HG03439 (cell line): Measurements from ENCODE around the gene CLPSL1.

Source experiments
- ATAC-seq: cut with Tn5 transposase; IDR thresholded peaks from one replicate; pipeline ENCODE4 v1.9.1; 2021; ENCODE audit warnings: mild to moderate bottlenecking, moderate library complexity; ENCODE audit not compliant: unreplicated experiment

Gene CLPSL1

DNA sequence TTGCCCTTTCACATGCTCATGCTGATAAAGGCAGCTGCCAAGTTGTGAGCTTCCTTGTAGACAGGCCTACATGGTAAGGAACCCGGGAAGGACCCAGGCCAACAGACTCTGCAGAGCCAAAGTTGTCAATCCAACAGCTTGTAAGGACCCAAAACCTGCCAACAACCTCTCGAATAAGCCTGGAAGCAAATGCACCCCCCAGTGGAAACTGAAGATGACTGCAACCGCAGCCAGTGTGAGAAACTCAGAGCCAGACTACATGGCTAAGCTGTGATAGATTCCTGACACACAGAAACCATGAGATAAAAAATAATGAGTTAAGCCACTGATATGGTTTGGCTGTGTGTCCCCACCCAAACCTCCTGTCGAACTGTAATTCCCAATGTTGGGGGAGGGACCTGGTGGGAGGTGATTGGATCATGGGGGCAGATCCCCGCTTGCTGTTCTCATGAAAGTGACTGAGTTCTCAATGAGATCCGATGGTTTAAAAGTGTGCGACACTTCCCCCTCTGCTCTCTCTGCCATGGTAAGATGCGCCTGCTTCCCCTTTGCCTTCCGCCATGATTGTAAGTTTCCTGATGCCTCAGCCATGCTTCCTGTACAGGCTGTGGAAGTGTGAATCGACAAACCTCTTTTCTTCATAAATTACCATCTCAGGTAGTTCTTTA, 23.2 kb upstream of the CLPSL1 start:
- no peak for ATAC-seq

DNA sequence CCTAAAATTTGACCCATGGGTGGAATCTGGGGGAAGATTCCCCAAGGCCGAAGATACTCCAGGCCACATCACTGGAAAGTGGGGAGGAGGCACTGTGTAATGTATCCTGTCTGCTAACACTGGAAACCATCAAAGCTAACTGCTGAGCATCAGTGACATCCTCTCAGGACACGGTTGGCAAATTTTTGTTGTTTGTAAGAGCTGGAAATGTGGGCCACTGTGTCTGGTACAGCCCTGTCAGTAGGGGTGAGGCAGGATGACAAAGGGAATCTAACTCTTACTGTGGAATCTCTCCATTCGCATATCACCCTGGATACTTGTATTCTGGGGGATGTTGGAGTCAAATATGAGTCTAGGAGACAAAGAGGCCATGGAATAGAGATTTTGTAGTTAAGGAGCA, 21.4 kb upstream of the CLPSL1 start:
- ATAC-seq: no peak

DNA sequence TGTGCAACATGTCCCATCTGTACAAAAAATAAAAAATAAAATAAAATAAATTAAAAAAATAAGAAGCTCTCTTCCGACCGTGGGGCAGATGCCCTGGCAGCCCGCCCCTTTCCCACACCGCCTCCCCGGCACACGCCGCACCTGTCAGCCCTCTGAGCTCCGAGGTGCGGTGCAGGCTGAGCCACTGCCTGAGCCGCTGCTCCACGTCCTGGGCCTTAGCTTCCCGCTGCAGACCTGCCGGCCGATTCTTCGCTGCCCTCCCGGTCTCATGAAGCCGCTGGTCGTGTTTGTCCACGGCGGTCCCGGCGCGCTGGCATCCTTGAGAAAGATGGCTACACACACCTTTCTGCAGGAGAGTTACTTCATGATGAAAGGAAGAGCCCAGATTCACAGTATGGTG, 15.1 kb upstream of the CLPSL1 start:
- no peak for ATAC-seq

DNA sequence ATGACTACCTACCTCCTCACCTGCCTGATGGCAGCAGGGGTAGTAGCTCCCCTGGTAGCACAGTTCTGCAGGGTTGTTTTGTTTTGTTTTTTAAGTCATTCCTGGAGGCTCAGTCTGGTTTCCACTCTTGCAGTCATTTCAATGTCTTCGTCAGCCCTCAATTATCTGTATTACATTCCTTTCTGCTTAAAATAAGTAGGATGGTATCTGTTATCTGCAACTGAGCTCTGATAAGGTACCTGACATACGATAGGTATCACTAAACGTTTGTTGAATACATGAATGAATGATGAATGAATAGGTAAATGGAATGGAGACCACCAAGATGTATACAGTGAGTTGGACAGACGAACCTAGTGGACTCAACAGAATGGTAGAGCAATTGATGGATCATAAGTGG, 11.6 kb upstream of the CLPSL1 start:
- ATAC-seq: no peak

DNA sequence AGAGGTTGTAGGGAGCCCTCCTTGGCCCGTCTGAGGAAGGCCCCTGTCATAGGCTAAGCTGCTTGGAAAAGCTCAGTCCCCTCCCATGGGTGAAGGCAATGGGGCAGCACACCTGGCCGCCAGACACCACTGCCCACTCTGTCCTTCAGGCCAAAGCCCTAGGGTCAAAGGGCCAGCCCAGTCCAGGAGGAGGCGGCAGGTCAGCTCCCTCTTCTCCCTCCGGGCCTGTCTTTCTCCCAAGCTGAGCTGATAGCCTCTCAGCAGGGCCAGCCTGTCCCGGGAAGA, 9.5 kb upstream of the CLPSL1 start:
- no peak for ATAC-seq

DNA sequence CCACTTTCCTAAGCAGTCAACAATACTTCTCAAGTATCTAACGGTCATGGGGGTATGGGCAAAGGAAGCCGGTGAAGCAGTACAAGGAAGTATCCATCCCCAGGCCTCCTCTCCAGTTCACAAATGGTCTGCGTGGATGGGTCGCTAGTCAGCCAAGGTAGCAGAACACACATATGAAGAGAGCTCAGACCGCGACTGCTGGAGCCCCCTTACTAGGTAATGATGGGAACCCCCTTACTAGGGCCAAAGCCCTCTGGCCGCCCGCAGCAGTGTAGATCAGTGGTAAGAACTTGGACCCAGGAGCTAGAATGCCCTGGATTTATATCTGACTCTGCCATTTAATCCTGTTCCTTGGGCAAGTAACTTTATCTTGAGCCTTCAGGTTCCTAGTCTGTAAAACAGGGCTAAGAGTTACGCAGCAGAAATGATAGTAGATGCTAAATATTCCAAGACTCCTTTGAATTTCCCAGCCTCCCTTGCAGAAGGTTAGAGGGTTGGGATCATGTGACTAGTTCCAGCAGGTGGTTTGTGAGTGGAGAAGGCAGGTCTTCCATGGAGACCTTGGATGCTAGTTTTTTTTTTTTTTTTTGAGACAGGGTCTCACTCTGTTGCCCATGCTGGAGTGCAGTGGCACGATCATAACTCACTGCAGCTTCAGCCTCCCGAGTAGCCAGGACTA, 6.6 kb upstream of the CLPSL1 start:
- ATAC-seq: no peak

DNA sequence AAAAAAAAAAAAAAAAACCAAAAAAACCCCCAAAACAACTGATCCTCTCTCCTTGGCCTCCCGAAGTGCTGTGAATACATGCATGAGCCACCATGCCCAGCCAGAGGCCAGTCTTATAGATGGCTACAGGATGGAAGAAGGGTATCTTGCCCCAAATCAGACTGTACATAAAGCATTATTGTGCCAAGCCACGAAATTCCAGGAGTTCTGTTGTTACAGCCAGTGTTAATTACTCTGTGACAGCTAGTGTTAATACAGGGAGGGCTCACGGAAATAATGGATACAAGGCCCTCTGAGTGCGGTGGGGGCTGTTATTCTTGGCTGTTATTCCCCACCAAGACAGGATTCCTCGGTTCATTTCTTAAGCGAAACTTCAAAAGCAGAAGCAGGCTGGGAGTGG, 5.8 kb upstream of the CLPSL1 start:
- no peak for ATAC-seq

DNA sequence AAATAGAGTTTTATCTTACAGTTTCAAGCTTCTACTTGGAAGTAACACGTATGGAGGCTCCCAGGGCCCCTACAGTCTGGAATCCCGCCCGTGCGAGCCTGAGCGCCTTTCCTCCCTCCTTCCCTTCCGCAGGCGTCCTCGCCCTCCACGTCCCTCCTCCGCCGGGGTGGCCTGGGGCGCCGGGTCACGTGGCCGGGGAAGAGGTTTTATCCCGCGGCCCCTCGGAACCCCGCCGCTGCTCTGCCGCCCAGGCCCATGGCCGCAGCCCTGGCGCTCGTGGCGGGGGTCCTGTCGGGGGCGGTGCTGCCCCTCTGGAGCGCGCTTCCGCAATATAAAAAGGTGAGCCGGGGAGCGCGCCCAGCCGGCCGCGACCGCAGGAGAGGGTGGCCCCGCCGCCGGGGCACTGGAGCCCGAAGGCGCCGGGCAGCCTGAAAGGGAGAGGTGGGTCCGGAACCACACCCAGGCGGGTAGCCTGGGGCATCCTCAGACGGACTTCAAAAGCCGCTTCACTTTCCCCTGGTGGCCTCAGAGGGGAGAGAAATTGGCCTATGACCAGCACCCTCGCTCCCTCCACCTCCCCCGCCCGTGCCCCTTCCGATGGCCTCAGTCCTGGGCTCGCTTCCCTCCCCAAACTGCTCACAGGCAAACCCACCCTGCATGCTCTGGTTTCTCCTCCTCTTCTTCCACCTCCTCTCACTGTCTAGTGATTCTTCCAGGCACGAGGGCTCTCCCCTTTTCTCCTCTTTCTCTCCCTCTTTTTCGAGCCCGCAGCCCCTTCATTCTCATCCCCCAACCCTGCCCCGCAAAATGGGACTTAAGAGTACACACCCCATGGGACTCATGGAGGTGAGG, 4.2 kb upstream of the CLPSL1 start, which contains the start of gene CLPSL2:
Gene CLPSL2, plus strand, starts transcription at position 235 of the 852 bp plus-strand sequence. Its CDS starts 21 bp downstream, at position 256.
- ATAC-seq: no peak

DNA sequence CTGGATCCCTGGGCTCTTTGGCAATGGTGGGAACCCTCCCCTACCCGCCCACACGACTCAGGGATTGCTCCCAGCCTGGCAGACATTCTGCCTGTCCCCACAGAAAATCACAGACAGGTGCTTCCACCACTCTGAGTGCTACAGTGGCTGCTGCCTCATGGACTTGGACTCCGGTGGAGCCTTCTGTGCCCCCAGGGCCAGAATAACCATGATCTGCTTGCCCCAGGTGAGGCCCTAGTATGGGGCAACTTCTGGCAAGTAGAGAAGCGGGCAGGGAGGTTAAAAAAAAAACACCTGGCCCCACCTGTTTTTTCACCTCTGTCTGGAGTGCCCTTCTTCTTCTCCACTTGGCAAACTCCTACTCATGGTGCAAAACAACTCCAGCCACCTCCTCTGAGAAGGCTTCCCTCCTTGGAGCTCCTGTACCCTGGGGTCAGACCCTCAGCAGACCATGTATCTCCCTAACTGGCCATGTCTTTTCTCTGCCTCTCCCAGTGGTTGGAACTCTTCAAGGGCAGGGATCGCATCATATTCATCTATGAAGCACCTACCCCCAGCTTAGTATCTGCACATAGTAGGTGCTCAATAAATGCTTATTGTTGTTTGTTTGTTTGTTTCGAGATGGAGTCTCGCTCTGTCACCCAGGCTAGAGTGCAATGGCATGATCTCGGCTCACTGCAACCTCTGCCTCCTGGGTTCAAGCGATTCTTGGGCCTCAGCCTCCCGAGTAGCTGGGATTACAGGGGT, 3.3 kb upstream of the CLPSL1 start:
- ATAC-seq: no peak

DNA sequence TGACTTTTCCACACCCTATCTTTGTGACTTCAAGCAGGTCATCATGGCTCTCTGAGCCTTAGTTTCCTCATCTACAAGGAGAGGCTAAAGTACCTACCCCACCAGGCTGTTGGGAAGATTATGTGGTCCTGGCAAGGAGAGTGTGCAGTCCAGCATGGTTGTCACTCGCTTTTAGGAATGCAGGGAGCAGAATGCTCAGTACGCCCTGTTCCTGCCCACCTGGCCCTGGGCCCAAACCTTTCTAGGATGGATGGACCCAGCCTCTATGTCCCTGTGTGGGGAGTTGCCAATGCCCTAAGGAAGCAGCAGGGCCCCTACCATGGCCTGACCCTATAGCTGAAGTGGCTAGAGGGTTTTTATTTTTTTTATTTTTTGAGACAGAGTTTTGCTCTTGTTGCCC, 2.4 kb upstream of the CLPSL1 start:
- no peak for ATAC-seq

DNA sequence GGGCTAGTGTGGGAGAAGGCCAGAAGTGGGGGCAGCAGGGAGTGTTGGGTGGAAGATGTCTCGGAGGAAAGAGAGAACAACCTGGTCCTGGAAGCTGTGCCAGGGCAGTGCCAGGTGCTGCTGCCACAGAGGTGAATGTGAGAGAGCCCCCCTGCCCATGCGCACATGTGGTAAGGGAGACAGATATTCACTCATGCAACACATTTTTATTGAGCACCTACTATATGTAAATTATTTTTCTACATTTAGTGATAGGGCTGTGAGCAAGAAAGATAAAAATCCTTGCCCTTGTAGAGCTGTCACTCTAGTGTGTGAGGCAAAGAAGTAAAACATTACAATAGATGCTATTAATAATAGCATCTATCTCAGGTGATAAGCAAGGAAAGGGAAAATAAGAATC, 471 bp downstream of the CLPSL1 start:
- ATAC-seq: no peak

DNA sequence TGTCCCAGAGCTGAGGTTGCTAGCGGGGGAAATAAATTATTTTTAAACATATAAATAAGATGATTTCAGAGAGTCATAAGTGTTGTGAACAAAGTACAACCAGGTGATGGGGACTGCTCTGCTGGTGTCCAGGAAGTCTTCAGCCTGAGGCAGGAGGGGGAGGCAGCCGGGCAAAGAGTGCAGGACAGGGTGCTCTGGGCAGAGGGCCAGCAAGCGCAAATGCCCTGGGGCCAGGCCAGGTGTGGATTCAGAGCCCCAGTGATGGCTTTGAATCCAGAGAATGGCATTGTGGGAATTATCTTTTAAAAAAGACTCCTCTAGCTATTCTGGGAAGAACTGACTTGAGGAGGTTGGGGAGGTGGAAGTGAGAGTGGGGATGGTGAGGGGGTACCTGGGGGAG, 1.6 kb downstream of the CLPSL1 start:
- no peak for ATAC-seq

DNA sequence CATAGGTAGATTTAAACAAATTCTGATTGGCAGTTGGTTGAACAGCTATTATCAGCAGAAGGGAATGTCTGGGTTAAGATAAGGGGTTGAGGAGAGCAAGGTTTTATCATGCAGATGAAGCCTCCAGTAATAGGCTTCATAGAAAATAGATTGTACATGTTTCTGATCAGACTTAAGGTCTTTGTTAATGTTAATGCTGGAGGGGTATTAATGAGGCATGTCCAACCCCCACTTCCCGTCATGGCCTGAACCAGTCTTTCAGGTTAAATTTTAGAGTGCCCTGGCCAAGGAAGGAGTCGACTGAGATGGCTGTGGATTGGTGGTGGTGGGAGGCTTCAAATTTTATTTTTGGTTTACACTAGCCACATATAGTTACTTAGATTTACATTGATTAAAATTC, 3.4 kb downstream of the CLPSL1 start:
- no peak for ATAC-seq

DNA sequence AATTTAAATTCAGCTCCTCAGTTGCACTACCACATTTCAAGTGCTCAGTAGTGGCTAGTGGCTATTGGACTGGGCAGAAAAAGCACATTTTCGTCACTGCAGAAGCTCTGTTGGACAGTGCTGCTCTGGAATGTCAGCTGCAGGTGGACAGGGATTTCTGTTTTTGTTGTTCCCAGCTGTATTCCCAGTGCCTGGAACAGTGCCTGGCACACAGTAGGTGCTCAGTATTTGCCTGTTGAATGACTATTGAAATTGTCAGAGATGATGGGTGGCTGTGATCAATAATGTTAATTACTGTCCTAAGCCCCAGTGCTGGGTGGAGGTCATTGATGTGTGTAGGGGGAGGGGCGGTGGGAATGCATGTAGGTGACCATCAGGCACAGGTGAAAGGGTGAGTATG, 5.5 kb downstream of the CLPSL1 start:
- no peak for ATAC-seq

DNA sequence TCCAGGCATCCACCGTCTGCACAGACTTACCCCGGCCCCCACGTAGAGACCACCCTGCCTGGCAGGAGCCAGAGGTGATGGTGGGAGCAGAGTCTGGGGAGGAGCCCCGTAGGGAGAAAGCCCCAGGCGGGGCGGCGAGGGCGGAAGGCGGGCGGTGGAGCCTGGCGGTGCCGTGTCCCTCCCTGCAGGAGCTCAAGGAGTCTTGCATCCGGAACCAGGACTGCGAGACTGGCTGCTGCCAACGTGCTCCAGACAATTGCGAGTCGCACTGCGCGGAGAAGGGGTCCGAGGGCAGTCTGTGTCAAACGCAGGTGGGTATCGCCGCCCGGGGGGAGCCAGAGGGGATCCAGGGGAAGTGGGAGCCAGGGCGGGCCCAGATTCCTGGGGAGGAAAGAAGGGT, 6.0 kb downstream of the CLPSL1 start:
- ATAC-seq: no peak

DNA sequence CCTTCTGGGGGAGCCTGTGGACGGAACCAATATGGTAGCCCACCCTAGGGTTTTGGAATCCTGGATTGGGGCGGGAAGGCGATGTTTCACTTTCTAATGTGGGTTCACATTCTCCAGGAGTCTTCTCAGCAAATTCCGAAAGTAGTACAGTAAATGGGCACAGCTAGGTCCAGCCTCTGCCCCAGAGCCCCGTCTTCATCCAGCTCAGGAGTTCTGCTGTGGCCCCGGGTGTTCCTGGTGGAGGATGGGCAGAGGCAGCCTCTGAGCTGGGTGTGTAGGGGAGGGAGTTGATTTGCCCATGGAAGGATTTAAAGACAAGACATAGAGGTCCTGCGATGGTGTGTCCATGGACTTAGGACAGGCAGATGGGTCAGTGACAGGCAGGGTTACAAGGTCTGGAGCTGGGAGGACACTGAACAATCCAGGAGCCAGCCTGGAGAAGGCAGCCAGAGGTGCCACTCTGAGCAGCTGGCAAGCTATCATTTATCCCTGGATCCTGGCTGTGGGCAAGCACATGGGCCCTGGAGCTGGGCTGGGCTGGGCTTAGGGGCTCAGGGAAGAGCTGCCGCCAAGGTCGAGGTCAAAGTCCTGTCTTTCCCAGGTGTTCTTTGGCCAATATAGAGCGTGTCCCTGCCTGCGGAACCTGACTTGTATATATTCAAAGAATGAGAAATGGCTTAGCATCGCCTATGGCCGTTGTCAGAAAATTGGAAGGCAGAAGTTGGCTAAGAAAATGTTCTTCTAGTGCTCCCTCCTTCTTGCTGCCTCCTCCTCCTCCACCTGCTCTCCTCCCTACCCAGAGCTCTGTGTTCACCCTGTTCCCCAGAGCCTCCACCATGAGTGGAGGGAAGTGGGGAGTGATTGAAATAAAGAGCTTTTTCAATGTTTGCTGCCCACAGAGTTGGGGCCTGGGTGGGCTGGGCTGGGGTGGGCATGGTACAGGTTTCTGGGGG, 6.7 kb downstream of the CLPSL1 start:
- ATAC-seq: no peak

DNA sequence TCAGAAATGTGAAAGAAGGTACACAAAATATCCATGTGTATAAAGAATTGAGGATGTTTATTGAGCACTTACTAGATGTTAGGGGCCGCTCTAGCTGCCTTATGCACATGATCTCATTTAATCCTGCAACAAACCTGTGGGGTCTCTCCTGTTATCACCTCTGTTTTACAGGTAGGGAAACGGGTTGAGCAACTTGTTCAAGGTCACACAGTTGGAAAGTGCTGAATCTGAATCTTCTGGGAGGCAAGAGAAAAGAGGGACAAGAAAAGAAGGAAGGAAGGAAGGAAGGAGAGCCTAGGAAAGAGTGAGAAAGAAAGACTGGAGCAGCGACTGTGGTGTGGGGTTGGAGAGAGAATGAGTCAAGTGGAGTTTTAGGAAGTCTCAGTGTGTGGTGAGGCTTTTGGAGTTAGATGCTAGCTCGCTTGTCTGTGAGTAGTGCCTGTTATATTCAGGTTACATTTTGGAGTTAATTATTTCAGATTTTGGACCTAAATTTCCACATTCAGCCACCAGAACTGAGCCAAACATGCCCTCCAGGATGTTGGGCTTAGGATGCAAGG, 7.7 kb downstream of the CLPSL1 start:
- ATAC-seq: no peak

DNA sequence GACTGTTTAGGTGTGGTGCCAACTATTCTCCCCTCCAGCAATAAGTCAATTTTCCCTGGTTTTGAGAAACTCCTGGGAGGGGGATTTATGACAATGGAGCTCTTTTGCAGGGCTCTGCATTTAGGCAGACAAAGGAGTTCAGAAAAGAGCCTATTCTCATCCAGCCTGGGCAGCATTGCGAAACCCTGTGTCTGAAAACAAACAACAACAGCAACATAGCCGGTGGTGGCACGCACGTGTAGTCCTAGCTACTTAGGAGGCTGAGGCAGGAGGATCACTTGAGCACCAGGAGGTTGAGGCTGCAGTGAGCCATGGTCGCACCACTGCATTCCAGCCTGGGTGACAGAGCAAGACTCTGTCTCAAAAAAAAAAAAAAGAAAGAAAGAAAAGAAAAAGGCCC, 9.9 kb downstream of the CLPSL1 start:
- ATAC-seq: no peak

DNA sequence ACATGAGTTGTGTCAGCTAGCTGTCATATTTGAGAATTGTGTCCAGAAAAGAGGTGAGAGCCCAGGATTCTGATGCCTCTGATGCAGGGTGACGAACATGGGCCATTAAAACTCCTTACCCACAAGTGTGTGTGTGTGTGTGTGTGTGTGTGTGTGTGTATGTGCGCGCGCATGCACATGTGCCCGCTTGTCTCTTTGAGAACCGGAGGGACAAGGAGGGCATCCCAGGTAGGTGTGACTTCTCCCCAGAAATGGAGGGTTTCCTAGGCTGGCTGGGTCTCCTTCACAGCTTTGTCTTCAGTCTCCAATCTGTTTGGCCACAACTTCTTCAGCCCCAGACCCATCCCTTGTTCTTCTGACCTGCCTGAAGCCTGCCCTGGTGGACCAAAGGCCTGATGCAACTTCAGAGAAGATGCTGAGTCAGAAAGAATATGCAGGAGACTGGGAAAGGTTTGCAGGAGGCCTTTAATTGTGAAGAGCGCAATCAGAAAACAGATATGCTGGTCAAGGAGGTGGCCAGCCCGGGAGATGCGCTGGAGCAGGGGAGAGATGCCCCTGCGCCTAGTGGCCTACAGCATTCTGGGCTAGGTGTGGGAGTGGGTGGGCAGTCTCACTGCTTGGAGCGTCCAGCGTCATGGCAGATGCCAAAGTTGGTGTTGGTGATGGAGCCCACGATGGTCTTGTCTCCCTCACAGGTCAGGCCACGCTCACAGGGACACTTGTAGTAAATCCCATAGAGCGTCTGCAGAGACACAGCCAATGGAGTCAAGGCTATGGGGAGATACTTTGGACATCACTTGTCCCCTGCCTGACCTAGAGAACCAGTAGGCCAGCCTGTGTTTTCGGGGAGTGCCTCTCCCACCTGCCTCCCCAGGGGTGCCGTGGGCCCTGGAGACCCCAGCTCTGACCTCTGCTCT, 14.0 kb downstream of the CLPSL1 start:
- no peak for ATAC-seq
